ENCODE measurements around the gene SHISA8.
A peak's percentile ranks its signal among the peaks of the same experiment; 100 is the strongest.

Gene SHISA8

DNA sequence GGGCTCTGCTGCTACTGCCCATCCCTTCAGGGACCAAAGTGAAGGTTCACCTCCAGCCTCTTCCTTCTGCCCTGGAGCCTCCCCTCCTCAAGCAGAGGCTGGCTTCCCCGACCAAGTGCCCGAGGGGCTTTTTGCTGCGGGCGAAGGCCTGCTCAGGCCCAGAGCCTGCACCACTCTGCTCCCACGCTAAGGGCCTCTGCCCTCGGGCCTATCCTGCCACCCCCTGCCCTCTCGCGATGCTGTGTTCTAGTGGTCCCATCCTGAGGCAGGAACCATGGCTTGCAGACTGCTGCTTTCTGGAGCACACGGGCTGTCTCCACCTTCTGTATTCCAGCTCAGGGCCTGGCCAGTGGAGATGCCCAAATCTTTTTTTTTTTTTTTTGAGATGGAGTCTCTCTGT, 20.6 kb upstream of the SHISA8 start:
- DNase-seq, result no peak
- intact Hi-C loops (cut with DNase I), result no loop called here

DNA sequence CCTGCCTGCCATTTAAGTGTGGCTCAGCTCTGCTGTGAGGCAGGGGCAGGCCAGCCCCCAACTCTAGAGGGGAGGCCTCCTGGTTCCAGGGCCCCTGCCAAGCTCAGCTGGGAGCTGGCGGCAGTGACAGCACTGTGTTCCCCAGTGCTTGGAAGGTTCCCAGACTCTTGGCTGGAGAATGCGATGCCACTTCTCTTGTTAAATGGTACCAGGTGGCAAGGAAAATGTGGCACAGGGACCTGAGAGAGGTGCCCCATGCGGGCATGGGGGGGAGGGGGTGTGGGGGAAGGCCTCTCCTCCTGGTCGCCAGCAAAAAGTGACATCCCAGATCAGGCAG, 20.1 kb upstream of the SHISA8 start:
- peak in 3 of 42 donors; percentile 23 to 51 (median 32) for DNase-seq
- intact Hi-C loops (cut with DNase I), result no loop called here

DNA sequence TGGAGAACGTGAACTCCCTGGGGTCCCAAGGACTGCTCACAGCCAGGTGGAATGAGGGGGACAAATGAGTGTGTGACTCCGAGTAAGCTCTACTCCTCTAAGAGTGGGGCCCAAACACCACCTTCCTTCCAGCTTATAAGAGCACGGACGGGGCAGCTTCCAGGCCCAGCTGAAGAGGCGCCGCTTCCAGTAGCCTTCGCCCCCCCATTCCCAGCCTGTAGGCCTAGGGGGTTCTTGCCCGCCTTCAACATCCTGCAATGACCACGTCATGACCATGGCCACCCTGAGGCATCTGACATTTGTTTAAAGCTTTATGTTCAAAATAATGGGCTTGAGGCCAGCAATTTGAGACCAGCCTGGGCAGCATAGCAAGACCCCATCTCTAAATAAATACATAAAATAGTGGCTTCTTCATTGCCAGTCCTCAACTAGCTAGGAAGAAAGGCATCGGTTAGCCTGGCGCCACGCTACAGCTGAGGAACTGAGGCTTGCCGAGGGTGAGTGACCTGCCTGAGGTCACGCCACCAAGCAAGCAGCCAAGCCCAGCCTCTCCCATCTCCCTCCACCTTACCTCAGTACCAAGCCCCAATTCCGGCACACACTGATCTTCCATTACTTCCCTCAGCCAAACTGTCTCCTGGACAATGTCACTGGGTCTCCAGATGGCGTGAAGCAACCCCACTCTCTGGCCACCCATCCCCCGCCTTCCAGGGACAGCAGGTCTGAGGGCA, 19.6 kb upstream of the SHISA8 start:
- DNase-seq, result no peak
- intact Hi-C loops (cut with DNase I), result no loop called here

DNA sequence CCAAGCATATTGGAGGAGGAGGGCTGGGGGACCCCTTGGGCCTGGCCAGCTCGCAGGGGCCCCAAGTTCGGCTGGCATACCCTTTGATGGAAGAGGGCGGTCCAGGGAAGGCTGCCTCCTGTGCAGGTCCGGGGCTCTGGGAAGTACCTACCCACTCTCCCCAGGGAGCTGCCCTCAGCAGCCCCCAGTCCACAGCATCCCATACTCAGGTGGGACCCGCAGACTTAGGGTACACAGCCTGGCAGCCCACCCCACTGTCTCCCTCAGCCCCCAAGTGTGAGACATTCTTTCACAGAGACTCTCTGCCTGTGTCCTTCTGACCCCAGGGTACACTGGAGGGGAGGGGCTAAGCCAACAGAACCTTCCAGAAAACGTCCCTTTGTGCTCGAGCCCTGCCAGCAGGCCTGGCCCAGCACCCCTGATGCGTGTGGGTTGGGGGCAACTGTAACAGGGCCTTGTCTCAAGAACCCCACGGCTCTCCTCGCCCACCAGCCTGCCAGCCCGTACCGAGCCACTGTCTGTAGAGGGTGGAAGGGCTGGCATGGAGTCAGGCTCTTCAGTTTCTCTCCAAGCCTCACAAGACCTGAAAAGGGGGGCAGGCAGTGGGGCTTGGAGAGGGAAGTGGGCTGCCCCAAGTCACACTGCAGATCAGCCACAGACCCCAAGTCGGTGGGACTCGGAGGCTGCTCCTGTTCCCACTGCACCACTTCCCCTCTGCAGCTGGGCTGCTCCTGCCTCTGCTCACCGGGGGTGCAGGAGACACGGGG, 18.7 kb upstream of the SHISA8 start:
- intact Hi-C loops (cut with DNase I), result no loop called here

DNA sequence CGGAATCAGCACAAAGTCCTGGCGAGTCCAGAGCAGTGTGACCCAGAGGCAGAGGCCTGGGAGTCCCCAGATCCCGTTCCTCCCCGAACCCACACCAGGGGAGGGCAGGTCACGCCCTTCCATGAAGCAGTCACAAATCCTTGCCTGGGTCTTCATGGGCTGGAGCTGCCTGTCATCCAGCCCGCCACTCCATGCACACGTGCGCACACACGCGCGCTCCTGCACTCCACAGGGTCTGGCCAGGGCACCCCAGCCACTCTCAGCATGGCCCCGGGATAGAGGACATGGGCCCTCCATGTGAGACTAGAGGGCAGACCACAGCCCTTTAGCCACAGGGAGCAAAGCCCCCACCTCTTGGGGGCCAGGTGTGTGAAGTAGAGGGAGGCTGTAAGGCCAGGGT, 17.5 kb upstream of the SHISA8 start:
- intact Hi-C loops (cut with DNase I), result no loop called here

More for the DNA sequence above, 18.7 kb upstream of the SHISA8 start:
- no peak for DNase-seq

DNA sequence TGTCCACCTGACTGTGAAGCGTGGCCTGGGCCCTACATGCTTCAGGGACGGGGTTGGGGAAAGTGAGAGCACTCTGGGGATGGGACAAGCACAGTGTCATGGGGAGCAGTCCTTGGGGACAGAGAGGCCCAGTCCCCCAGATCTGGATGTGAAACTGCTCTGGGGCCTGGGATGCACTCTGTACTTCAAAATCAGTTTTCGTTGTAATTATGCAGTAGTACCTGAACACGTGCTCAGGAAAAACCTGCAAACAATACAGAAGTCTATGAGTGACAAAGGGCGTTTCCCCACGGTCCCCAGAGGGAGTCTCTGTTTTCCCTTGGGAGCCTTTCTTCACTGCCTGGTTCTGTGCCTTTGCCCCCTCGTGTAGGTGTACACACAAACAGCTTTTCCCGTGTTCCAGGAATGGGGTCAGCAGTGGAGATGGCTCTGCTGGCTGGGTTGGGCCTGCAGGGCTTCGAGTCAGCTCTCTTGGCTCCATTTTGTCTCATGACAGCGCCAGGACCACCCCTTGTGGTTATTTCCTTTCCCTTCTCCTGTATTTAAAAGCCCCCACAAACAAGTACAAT, 16.9 kb upstream of the SHISA8 start:
- intact Hi-C loops (cut with DNase I), result no loop called here
- no peak for DNase-seq

More for the DNA sequence above, 17.5 kb upstream of the SHISA8 start:
- DNase-seq, result no peak

DNA sequence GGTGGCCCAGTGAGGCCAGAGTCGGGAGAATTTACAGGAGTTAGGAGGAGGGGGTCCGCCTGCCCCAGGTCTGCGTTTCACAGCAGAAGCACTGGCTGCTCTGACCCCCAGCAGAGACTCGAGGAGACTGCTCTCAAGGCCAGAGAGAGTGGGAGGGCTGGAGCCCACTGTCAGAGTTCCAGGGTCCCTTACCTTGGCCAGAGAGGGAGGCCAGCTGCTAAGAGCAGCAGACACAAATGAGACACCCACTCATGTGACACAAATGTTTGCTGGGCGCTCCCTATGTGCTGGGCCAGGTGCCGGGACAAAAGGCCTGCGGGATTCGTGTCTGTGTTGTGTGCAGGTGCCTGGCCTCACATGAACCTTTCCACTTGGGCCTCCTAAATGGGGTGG, 14.5 kb upstream of the SHISA8 start:
- no peak for DNase-seq
- intact Hi-C loops (cut with DNase I), result no loop called here

DNA sequence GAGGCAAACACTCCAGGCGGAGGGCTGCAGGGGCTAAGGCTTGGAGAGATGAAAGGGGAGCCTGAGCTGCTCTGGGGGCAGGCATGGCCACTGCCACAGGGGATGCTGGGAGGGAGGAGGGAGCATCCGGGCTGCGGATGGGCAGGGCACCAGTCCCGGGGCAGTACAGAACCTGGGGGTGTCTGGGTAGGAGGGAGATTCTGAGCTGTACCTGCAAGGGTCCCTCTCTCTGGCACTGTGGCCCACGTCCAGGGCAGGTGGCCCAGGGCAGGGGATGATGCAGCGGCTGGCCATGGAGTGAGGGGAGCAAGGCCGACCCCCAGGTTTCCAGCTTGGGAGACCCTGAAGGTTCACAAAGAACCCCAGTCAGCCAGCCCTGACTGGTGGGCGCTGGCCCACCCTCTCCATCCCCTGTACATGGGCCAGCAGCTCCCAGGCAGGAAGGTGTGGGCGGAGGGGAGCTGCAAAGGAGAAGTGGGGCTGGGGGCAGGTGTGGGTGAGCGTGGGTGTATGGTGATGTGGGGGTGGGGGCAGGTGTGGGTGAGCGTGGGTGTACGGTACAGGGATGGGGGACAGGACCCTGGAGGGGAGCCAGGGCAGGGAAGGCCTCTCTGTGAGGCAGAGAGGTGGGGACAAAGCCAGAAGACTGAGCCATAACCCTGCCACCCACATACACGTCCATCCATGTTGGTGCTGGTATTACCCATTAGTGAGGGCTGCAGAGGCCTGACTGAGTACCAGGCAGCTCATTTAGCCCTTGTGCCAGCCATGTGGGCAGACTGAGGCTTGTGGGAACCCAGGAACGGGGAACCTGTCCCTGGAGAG, 13.9 kb upstream of the SHISA8 start:
- intact Hi-C loops (cut with DNase I), result no loop called here
- DNase-seq, result no peak

DNA sequence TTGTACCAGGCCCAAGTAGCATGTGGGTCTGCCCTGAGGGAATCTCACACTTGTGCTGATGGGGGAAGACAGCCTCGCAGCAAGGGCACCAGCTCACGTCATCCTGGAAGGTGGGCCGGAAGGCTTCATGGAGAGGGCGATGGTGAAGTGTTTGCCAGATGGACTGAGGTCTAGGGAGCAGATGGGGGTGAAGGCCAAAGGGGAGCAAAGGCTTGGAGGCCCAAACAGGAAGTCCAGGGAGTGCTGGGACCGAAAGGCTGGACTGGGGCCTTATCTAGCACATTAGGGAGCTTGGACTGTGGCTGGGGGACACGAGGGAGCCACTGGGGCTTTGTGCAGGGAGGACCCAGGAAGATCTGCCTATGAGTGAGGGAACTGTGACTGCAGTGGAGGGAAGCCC, 12.9 kb upstream of the SHISA8 start:
- intact Hi-C loops (cut with DNase I), result no loop called here
- no peak for DNase-seq

DNA sequence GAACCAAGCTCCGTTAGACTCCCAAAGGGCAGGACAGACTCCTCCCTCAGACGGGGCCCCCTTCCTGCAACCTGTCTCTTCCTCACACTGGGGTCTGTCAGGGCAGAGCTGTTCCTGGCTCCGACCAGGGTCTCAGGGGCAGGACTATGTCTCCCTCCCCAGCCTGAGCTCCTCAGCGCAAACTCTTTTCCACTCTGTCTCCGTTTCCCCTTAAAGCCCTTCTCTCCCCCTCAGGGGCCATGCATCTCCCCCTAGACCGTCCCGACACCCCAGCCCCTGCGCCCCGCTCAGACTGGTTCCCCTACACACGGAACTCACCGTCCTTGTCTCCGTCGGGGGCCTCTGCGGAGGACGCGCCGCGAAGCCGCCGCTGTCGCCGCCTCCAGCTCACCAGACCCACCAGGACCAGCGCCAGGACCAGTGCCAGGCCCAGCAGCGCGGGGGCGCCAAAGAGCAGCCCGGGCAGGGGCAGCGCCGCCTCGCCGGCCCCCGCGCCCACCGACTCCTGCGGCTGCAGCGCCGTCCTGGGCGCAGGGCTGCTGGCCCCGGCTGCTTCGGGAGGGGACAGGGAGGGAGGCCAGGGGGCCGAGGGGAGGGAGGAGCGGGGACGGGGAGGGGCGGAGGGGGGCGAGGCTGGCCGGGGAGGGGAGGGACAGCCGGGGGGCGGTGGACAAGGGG, 11.0 kb upstream of the SHISA8 start:
- intact Hi-C loops (cut with DNase I), result no loop called here
- peak in 29 of 42 donors; percentile 32 to 72 (median 51) for DNase-seq

DNA sequence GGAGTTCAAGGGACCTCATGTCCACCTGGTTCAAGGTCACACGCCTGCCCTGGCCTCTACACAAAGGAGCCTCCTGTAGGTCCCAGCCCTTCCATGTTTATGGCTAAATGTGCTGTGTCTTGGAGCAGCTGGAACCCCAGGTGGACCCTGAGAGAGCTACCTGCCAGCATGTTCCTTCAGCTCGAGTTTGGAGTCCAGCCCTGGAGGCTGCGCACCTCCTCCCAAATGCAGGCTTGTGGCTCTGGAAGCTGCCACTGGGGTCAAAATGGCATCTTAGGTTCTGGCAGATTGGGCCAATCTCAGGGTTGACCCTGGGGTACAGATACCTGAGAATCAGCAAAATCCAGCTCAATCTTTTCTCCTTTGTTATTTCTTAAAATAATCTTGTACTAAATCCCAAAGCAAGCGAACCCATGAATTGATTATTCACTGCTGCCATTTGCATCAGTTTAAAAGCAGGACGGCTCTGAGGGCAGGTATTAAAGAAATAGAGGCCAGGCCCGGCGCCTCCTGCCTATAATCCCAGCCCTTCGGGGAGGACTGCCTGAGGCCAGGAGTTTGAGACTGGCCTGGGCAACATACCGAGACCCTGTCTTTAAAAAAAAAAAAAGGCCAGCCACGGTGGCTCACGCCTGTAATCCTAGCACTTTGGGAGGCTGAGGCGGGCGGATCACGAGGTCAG, 8.9 kb upstream of the SHISA8 start:
- intact Hi-C loops (cut with DNase I), result no loop called here
- DNase-seq, result no peak

DNA sequence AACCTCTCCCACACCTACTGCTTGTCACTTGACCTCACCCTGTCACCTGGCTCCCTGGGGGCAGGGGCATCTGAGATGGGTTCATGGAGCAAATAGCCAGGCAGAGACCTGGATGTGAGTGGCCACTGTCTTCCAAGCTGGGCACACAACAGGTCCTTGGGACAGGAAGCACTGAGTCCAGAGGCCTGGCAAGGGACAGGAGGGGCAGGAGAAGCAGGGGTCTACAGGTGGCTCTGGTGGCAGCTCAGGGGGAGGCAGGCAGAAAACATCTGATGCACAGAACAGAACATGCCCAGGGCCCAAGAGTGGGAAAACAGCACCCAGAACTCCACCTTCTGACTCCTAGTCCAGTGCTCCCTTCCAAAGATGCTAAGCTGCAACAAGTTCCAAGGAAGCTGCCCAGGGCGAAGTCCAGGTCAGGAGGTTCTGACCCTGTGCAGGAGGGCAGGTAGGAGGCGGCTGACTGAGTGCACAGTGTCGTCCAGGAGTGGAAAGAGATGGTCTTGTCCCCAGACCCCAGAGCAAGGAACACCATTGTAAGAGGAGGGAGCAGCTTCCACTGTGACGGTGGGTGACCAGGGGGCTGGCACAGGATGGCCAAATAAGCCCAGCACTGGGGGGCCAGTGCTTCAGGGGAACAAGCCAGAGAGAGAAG, 8.2 kb upstream of the SHISA8 start:
- intact Hi-C loops (cut with DNase I), result no loop called here
- no peak for DNase-seq

DNA sequence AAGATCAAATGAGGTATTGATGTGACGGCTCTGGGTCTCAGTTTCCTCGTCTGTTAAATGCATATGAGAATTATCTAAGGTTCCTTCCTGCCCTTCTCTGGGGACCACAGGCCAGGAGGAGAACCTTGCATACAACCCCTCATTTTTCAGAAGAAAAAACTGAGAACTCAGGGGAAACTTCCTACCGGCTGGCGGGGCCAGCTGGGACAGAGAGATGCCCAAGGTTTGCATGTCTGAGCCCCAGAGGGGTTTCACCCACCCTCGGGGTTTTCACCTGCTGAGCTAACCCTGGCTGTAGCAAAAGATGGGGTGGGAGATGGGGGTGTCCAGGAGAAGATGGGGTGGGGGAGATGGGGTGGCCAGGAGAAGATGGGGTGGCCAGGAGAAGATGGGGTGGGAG, 7.5 kb upstream of the SHISA8 start:
- intact Hi-C loops (cut with DNase I), result no loop called here
- DNase-seq, result no peak

DNA sequence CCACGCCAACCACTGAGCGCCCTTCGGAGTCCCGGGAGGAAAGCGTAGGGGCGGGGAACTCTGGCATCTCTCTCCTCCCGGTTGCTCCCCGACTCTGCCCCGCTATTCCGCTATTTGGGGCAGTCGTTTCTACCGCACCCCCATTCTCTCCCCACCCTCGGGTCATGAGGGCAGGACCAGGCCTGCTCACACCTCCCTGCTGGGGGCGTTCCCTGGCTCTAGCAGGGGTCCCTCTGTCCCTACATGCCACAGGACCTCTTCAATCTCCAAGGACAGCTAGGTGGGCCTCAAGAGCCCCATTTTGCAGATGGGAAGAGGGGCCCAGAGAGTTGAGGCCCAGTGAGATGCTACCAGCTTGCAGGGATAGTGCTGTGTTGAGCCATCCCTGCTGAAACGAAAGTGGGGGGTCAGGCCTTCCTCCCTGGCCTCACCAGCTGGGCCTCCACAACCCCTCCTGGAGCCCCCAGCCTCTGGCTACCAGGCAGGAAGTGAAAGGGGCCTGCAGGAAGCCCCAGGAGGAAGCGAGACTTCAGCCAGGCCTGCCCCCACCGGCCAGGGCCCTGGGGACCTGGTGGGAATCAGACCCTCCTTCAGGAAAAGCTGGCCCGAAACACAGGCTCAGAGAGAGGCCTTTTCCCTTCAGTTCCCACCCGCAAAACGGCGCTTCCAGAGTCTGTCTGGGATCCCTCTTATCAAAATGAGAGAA, 5.5 kb upstream of the SHISA8 start:
- intact Hi-C loops (cut with DNase I), result no loop called here
- peak in 20 of 42 donors; percentile 20 to 60 (median 40) for DNase-seq

DNA sequence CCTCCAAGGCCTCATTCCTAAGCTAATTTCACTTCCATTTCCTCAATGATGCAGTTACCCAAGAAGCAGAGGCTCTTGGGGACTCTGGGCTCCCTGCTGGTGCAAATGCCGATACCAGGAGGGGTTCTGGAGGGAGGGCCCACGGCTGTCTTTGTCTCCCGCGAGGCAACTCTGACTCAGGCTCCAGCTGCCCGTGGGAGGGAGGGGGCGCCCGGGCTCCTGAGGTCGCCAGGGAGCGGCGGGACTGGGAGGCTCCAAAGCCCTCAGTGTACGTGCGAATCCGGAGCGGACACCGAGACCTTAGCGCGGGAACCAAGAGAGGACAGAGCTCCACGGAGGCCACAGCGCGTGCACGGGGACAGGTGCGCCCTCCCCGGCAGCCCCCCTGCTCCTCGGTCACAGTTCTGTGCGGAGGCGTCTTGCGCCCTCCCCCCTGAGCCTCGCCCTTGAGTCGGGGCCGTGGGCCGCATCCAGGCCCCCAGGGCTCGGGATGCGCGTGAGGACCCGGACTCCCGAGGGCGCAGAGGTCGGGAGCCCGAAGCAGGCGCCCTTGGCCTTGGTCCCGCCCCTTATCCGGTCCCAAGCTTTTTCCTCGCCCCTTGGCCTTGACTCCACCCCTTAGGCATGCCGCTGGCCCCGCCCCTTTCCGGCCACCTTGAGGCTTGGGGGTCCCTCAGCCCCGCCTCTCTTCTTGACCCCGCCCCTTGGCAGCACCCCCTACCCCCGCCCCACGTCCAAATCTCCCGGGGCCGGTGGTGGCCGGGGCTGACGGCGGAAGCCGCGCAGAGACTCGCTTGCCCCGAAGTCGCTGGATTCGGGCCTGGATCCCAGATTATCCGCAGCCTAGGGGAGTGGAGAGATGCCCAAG, 4.7 kb upstream of the SHISA8 start:
- intact Hi-C loops (cut with DNase I), result no loop called here
- DNase-seq, result peak; percentile 17 to 83 (median 60)

Data from head of caudate nucleus (tissue), 42 donors.